SK-N-SH treated with all-trans-retinoic acid at 6 μM for 48 hours (cell line): ENCODE data around the gene MMP11.

Experiments used
- BACH2 ChIP-seq: fragments of 250-450 bp; sonication (Bioruptor Pico); IDR thresholded peaks from 2 replicates; pipeline ENCODE4 v1.9.0; 2021; ENCODE audit warnings: mild to moderate bottlenecking, borderline replicate concordance
- CSDC2 ChIP-seq: fragments of 250-450 bp; sonication (Bioruptor Pico); IDR thresholded peaks from 2 replicates; pipeline ENCODE4 v1.5.0; 2020; ENCODE audit warnings: mild to moderate bottlenecking, moderate library complexity
- ESRRG ChIP-seq: fragments of 250-450 bp; sonication (Bioruptor Pico); IDR thresholded peaks from 2 replicates; pipeline ENCODE4 v1.6.1; 2021; ENCODE audit warnings: mild to moderate bottlenecking
- TOX ChIP-seq: fragments of 250-450 bp; sonication (Bioruptor Pico); IDR thresholded peaks from 2 replicates; pipeline ENCODE4 v1.8.0; 2021; ENCODE audit warnings: mild to moderate bottlenecking, moderate library complexity, borderline replicate concordance
- ZFP3 ChIP-seq: fragments of 250-450 bp; sonication (Bioruptor Pico); IDR thresholded peaks from 2 replicates; pipeline ENCODE4 v1.5.0; 2020; ENCODE audit warnings: mild to moderate bottlenecking, moderate library complexity
- ZFP30 ChIP-seq: fragments of 450-650 bp; formaldehyde crosslinking; IDR thresholded peaks from 2 replicates; pipeline ENCODE4 v1.5.0; 2022; ENCODE audit warnings: mild to moderate bottlenecking, moderate library complexity
- ZNF565 ChIP-seq: fragments of 450-650 bp; formaldehyde crosslinking; conservative IDR thresholded peaks from 2 replicates; pipeline ENCODE4 v1.5.0; 2020; ENCODE audit warnings: low read depth, mild to moderate bottlenecking, moderate library complexity
- TF ChIP-seq, protein P1 (sequence below): fragments of 250-450 bp; sonication (Bioruptor Pico); IDR thresholded peaks from 2 replicates; pipeline ENCODE4 v1.5.0; 2020; ENCODE audit warnings: mild to moderate bottlenecking, moderate library complexity
- TF ChIP-seq, protein P2 (sequence below): fragments of 250-450 bp; sonication (Bioruptor Pico); IDR thresholded peaks from 2 replicates; pipeline ENCODE4 v1.5.1; 2021; ENCODE audit warnings: mild to moderate bottlenecking, moderate library complexity

DNA sequence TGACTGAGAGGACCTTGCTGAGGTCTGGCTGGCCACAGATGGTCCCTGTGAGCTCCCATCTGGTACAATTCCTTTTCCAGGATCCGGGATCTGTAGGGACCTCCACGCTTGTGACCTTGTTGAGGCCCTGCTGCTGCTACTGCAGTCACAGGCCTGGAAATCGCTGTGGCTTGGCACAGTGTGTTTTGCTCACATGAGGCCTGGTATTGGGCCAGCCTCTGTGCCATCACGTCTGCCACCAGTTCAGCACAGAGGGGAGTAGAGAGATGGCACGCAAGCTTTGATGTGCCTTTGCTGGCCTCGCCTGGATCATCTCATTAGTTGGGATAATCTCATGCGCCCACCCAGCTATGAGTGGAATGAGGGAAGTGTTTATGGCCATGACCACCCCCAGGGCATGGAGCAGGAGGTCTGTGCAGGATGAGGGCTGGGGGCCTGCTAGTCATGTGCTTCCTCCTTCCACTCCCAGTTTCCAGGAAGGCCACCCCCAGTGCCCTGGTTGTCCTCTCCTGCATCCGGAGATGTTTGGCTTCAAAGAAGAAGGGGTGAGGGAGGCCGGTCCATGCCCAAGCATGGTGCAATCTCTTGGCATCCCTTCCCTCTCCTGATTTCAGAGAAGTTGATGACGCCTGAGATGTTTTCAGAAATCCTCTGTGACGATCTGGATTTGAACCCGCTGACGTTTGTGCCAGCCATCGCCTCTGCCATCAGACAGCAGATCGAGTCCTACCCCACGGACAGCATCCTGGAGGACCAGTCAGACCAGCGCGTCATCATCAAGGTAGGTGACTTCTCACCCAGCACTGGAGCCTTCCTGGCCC is 43.7 kb downstream of the MMP11 start:
- TF ChIP-seq ZNF565 (no peak), CSDC2 (CRISPR knock-in tag) (no peak), TOX (CRISPR knock-in tag) (no peak), BACH2 (no peak), ZFP3 (no peak), ZFP30 (CRISPR knock-in tag) (no peak), ESRRG (CRISPR knock-in tag) (no peak)
- TF ChIP-seq, protein P1, sequence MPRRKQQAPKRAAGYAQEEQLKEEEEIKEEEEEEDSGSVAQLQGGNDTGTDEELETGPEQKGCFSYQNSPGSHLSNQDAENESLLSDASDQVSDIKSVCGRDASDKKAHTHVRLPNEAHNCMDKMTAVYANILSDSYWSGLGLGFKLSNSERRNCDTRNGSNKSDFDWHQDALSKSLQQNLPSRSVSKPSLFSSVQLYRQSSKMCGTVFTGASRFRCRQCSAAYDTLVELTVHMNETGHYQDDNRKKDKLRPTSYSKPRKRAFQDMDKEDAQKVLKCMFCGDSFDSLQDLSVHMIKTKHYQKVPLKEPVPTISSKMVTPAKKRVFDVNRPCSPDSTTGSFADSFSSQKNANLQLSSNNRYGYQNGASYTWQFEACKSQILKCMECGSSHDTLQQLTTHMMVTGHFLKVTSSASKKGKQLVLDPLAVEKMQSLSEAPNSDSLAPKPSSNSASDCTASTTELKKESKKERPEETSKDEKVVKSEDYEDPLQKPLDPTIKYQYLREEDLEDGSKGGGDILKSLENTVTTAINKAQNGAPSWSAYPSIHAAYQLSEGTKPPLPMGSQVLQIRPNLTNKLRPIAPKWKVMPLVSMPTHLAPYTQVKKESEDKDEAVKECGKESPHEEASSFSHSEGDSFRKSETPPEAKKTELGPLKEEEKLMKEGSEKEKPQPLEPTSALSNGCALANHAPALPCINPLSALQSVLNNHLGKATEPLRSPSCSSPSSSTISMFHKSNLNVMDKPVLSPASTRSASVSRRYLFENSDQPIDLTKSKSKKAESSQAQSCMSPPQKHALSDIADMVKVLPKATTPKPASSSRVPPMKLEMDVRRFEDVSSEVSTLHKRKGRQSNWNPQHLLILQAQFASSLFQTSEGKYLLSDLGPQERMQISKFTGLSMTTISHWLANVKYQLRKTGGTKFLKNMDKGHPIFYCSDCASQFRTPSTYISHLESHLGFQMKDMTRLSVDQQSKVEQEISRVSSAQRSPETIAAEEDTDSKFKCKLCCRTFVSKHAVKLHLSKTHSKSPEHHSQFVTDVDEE = no peak
- TF ChIP-seq, protein P2, sequence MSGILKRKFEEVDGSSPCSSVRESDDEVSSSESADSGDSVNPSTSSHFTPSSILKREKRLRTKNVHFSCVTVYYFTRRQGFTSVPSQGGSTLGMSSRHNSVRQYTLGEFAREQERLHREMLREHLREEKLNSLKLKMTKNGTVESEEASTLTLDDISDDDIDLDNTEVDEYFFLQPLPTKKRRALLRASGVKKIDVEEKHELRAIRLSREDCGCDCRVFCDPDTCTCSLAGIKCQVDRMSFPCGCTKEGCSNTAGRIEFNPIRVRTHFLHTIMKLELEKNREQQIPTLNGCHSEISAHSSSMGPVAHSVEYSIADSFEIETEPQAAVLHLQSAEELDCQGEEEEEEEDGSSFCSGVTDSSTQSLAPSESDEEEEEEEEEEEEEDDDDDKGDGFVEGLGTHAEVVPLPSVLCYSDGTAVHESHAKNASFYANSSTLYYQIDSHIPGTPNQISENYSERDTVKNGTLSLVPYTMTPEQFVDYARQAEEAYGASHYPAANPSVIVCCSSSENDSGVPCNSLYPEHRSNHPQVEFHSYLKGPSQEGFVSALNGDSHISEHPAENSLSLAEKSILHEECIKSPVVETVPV = no peak
